ENCODE data around the gene WDTC1.
"Not testable (repeated sequence)": the region's sequence is repeated elsewhere in the genome, so short reads cannot be mapped to it uniquely, and the experiment has no call there.

The WDTC1 gene

DNA sequence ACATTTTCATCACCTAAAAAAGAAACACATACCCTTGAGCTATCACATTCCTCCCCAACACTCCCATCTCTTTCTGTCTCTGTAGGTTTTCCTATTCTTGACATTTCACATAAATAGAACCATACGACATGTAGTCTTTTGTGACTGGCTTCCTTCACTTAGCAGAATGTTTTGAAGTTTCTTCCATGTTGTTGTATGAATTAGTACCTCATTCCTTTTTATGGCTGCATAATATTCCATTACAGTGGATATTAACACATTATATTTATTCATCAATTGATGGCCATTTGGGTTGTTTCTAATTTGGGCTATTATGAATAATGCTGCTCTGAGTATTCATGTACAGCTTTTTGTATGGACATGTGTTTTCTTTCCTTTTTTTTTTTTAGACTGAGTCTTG lies 11.8 kb downstream of the WDTC1 start:
- no peak for DNase-seq (ENCODE audit: low read depth)

DNA sequence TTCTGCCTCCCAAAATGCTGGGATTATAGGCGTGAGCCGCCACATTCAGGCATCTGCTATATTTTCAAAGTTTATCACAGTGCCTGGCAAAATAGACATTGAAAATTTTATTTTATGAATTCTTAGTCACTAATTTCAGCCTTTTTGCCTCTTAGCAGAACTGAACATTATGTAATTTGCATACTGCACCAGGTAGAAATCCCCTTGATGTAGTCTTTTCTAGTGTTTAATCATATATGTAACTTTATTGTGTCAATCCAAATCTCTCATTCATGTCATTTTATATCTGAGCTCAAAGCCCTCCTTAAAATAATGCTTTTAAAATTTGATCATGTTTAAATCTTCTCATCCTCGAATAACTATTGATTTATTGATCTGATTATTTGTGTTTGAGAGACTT lies 19.2 kb downstream of the WDTC1 start:
- DNase-seq (ENCODE audit: low read depth) = no peak

DNA sequence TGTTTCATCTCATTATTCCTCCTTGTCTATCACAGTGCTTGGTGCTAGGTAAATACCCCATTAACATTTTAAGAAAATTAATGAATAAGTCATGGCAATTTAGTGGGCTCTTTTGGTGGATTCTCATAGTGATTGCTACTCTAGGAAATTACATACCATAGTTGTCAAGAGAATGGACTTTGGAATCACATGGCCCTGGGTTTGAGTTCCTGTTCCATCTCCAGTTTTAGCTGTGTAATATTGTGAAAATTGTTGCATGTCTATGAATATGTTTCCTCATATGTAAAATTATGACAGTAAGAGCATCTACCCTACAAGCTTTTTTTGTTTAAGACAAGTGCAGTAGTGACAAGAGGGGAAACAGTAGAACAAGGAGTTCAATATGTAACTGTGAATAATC lies 20.7 kb downstream of the WDTC1 start:
- DNase-seq (ENCODE audit: low read depth) = no peak

DNA sequence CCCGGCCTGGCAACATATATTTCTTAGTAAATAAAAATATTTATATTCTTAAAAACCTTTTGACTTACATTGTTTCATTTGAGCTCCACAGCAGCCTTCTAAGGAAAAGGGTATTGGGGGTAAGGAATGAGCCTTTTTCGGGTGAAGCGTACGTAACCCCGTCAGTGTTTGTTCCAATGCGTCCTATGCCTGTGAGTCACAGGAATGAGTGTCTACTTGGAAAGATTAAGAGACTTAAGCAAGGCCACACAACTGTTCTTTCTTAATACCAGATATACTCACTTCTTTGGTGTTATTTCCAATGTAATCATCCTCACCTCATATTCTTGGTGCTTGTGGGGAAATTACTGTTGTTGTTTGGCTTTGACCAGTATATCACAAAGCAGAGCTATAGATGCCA lies 22.7 kb downstream of the WDTC1 start:
- no peak for DNase-seq (ENCODE audit: low read depth)

DNA sequence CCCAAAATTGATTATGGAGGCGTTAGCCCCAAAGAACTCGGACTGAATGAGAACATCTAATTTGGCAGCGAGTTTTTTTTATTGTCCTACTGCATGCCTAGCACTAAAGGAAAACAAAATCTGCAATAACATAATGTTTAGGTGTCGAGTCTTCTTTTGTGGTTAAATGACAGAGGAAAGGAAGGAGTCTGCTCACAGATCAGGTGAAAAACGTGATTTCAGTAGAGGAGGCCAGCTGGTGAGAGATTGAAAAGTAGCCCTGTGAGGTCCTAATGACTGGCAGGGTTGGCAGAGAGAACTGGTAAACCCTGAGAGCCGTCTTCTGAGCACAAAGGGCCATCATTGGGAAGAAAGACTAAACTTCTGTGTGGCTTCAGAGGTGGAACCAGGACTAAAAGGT lies 24.2 kb downstream of the WDTC1 start:
- no peak for DNase-seq (ENCODE audit: low read depth)

DNA sequence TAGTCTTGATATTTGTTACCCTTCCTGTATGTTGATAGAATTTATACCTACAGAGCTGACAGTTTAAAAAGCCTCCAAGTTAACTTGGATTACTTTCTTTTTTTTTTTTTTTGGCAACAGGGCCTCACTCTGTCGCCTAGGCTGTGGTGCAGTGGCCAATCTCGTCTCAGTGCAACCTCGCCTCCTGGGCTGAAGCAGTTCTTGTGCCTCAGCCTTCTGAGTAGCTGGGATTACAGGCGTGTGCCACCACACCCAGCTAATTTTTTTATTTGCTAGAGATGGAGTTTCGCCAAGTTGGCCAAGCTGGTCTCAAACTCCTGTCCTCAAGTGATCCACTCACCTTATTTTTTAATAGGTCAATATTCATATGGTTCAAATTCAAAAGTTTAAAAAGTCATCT lies 32.7 kb downstream of the WDTC1 start:
- no peak for DNase-seq (ENCODE audit: low read depth)

DNA sequence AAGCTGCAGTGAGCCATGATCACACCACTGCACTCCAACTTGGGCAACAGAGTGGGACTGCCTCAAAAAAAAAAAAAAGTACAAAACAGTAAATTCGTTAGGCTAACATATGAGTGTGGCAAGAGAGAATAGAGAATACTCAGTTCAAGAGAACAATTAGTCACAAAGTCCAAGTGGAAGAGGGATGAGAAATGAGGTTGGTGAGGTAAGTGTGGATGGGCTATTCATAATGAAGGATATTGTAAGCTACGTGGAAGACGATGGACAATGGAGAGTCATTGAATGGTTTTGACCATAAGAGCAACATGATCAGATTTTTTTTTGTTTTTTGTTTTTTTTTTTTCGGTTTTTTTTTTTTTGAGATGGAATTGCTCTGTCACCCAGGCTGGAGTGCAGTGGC lies 34.8 kb downstream of the WDTC1 start:
- DNase-seq (ENCODE audit: low read depth) = no peak

DNA sequence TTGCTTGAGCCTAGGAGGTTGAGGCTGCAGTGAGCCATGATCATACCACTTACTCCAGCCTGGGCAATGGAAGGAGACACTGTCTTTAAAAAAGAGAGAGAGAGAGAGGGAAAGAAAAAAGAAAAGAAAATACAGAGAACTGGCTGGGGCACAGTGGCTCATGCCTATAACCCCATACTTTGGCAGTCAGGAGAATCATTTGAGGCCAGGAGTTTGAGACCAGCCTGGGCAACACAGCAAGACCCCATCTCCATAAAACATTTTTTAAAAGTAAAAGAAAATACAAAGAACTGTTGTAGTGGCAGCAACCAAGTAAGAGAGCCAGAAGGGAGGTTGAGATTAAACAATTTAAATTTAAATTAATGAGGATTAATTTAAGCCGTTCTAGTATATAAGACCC lies 39.8 kb downstream of the WDTC1 start:
- no peak for DNase-seq (ENCODE audit: low read depth)

DNA sequence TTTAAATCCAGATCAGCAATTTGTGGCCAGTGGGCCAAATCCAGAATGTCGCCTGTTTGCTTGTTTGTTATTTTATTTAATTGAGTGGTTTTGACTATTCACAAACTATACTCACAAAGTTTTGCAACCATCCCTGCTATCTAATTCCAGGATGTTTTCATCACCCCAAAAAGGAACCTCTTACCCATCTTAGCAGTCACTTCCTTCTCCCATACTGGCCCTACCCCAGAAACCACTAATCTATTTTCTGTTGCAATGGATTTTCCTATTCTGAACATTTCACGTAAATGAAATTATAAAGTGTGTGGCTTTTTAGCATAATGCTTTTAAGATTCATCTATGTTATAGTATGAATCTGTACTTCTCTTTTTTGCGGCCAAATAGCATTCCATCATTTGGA lies 41.3 kb downstream of the WDTC1 start:
- DNase-seq (ENCODE audit: low read depth) = no peak

DNA sequence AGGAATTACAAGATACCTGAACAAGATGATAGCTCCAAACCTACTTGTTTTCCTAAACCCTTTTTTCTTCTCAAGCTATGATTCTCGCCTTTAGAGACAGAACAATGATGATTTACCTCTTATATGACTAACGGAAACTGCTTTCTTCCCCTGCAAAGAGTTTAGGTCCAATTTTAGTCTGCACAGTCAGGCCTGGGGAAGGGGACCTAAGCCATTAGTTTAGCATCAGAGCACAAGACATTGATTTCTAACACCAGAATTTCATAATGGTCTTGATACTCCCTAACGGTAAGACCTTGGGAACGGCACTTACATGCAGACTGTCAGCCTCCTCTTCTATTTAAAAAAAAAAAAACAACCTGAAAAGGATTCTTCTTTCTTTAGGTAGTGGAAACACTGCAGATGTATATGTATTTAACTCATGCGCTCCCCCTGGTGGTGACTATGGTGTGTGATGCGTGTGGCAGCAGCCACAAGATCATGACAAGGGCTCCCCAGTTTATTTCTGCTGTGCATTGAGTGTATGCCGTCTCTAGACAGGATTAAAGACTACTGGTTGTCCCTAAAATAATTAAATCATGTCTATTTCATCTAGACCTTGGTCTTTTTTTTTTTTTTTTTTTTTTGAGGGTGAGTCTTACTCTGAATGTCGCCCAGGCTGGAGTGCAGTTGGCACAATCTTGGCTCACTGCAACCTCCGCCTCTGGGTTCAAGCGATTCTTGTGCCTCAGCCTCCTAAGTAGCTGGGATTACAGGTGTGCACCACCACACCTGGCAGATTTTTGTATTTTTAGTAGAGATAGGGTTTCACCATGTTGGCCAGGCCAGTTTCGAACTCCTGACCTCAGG lies 50.2 kb downstream of the WDTC1 start:
- peak; percentile 75 for DNase-seq (ENCODE audit: low read depth)

DNA sequence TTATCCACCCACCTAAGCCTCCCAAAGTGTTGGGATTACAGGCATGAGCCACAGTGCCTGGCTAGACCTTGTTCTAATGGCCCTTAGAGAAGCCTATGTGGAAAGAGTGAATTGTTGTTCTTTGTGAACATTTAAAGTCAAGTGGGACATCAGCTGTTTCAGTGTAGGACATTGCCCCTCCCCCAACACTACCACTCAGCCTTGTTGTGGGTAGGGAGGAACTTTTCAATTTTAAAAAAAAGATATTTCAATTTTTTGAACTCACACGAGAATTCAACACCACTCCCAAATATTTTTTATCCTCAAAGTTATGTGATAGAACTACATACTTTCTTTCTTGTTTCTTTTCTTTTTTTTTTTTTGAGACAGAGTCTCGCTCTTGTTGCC lies 50.8 kb downstream of the WDTC1 start:
- DNase-seq (ENCODE audit: low read depth) = no peak

DNA sequence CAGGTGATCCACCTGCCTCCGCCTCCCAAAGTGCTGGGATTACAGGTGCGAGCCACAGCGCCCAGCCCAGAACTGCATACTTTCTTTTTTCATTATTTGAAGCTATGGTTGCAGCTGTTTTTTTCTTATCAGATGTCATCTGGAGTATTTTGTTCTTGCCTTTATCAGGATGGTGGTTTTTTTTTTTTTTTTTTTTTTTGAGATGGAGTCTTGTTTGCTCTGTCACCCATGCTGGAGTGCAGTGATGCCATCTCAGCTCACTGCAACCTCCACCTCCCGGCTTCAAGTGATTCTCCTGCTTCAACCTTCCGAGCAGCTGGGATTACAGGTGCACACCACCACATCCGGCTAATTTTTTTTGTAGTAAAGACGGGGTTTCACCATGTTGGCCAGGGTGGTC lies 51.4 kb downstream of the WDTC1 start:
- DNase-seq (ENCODE audit: low read depth) = not testable (repeated sequence)

DNA sequence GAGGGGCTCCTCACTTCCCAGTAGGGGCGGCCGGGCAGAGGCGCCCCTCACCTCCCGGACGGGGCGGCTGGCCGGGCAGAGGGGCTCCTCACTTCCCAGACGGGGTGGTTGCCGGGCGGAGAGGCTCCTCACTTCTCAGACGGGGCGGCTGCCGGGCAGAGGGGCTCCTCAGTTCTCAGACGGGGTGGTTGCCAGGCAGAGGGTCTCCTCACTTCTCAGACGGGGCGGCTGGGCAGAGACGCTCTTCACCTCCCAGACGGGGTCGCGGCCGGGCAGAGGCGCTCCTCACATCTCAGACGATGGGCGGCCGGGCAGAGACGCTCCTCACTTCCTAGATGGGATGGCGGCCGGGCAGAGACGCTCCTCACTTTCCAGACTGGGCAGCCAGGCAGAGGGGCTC lies 54.7 kb downstream of the WDTC1 start:
- DNase-seq (ENCODE audit: low read depth) = not testable (repeated sequence)

DNA sequence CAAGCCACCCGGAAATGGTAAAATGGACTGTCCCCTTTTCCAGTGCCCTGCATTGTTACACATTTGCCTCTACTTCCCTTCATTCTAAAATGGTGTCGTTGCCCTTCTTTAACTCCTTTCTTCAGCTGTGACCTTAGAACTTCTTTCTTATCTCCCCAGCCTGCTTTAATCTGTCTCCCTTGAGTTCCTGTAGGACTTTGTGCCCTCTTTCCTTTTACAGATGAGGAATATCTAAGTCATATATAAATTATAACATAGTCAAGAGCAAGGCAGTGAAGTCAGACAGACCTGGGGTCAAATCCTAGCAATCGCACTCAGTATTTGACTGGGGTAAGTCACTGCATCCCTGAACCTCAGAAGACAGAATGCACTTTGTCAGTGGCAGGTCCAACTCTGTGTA lies 56.1 kb downstream of the WDTC1 start:
- DNase-seq (ENCODE audit: low read depth) = no peak

DNA sequence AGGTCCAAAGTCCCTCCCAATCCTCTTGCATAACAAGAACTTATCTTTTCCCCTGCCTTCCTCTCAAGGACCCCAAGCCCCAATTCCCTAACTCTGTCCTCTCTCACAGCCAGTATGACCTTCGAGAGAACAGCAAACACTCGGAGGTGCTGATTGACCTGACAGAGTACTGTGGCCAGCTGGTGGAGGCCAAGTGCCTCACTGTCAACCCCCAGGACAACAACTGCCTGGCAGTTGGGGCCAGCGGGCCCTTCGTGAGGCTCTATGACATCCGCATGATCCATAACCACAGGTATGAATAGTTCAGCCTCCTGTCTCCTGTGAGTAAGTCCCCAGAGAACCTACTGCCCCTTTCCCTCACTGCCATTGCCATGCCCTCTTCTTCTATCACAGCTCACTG lies 57.7 kb downstream of the WDTC1 start:
- DNase-seq (ENCODE audit: low read depth) = no peak

DNA sequence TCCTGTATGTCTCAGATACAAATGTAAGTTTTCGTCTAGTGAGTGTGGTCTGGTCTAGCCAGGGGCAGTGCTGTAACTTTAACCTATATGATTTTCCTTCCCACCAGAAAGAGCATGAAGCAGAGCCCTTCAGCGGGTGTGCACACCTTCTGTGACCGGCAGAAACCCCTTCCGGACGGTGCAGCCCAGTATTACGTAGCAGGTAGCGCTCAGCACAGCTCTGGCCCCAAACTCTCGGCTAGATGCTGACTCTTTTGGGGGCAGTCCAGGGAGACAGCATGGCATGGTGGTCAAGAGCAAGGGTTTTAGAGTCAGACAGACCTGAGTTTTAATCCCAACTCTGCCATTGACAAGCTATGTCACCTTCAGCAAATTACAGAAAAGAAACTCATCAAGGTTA lies 59.5 kb downstream of the WDTC1 start:
- no peak for DNase-seq (ENCODE audit: low read depth)

DNA sequence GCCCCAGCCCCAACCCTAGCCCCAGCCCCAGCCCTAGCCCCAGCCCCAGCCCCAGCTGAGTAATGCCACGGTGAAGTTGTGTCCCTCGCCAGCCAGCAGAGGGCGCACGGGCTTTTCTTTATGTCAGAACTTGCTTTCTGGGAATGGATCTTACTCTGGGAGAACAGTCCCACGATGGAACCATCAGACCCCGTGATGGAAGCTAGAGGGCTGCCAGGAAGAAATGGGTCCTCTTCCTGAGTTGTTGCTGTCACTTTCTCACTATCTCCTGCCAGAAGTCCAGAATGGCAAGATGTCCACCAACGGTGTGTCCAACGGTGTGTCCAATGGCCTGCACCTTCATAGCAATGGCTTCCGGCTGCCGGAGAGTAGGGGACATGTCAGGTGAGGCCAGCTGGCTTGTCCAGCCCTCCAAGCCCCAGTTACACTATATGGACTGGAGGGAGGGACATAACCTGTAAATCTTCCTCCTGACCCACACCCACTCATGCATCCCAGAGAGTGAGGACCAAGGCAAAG lies 62.4 kb downstream of the WDTC1 start:
- peak; percentile 62 for DNase-seq (ENCODE audit: low read depth)

DNA sequence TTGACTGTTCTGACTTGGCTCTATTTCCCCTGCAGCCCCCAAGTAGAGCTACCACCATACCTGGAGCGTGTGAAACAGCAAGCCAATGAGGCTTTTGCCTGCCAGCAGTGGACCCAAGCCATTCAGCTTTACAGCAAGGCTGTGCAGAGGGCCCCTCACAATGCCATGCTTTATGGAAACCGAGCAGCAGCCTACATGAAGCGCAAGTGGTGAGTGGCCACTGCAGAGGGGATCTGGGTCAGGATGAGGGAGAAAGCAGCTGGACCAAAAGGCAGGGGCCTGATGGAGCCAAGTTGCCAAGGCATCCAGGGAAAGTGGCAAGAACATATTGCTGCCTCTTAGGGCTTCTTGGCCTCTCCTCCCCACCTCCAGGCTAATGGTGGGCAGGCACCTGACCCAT lies 63.5 kb downstream of the WDTC1 start:
- no peak for DNase-seq (ENCODE audit: low read depth)

DNA sequence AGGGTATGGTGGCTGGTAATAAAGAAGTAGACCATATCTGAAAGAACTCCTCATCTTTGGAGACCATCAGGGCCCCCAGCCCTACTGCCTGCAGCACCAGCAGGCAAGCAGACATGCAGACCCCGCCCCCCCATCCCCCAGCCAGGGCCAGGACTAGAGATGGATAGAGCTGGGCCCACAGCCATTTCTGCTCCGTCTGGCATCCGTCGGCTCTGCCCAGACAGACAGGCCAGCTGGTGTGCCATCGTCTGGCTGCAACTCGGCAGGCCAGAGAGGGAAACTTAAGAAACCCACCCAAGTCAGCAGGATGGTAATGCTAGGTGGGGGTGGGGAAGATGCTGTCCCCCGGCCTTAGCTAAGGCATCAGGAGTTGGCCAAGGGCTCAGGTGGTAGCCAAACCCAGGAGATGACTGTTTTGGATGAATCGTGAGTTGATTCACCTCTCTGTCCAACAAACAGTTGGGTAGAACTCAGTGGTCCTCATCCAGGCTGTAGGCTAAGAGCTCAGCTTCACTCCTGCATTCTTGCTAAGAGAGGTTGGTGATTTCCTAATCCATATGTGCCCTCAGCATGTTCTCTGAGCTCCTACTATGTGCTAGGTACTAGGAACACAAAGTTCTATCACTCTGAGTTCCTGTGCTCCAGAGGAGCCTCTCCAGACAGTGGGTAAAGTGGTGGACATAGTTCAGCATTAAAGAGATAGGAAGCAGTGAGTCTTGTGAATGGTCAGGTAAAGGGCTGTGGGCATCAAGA lies 64.4 kb downstream of the WDTC1 start:
- DNase-seq (ENCODE audit: low read depth) = no peak

DNA sequence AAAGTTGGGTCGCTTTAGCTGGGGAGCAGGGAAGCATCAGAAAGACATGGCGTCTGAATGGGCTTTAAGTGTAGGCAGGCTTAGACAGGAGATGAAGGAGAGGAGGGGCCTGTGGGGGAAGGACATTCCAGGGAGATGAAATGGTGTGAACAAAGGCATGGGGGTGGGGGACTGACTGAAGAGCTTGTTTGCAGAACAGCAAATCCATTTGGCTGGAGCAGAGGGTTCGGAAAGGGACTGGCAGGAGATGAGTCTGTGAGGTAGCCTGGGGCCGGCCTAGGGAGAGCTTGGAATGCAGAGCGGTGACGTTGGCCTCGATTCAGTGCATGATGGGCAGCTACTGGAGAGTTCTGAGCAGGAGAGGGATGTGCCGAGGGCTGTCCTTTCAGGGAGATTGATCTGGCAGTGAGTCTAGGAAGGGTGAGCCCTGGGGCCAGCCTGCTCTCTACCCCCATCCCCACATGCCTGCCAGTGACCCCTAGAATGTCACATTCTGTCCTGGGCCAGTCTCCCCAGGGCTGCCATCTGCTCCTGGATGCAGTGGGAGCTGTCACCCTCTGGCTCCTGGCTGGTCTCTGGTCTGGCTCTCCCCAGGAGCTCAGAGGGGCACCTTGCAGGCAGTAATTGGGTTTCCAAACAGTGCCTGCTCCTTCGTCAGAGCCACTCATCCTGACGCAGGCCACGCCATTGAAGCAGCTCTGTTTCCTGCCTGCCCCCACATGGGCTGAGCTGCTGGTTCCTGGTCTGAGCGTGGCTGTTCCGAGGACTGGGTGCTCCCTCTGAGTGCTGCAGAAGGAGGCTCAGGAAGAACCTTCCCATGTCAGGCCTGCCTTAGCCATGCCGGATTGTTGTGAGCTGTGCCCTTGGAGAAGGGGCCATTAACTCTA lies 65.2 kb downstream of the WDTC1 start:
- no peak for DNase-seq (ENCODE audit: low read depth)

DNA sequence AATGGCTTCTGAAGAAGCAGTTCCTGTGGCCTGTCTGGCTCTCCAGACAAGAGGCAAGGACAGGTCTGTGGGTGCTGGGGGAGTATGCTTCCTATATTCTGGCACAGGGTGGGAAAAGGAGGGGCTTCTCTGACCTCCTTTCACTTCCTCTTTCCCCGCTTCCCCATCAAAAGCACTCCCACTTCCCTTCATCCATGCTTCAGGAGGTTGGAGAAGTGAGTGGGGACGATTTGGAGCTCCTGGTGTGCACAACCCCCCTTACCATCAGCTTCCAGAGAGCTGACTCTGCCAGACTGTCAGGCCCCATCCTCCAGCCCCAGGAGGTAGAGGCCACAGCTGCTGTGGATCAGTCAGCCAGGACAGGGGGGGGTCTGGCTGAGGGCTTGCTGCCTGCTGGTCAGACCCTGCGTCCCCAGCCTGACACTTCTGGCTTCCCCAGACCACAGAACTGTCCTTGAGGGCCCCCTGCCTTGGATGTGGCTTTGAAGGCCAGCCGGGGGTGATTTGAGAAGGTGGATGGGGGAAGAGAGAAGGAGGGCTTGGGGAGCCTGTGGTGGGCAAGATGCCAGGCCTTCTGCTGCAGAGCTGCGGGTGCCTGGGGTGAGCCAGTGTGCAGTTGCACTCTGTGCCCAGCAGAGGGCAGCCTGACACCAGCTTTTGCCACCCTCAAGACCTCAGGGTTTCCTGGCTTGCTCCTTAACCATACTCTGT lies 66.1 kb downstream of the WDTC1 start:
- peak; percentile 63 for DNase-seq (ENCODE audit: low read depth)

DNA sequence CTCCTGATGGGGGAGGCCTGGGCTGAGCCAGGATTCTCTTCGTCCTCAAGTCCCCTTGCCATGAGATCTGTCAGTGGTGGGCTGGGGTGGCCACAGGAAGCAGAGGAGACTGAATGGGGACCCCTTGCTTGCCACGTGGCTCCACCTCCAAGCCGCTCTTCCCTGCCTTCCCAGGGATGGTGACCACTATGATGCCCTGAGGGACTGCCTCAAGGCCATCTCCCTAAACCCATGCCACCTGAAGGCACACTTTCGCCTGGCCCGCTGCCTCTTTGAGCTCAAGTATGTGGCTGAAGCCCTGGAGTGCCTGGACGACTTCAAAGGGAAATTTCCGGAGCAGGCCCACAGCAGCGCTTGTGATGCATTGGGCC lies 66.6 kb downstream of the WDTC1 start:
- no peak for DNase-seq (ENCODE audit: low read depth)

Measured in activated T-helper 9 cell treated with anti-CD3 and anti-CD28 coated beads, Interleukin-2, amount 50 U/mL, for 16 hours (primary cell).